Thyroid gland (tissue), 4 donors: ENCODE measurements around the gene ENPP3.

Source experiments
- POLR2A ChIP-seq, 2 donors: fragments of 450-650 bp; IDR thresholded peaks; one replicate each; pipeline ENCODE4 v1.6.1; 2017; ENCODE audit warnings: antibody characterized with exemption in 2 of 2, mild to moderate bottlenecking in 2 of 2, moderate library complexity in 1 of 2
- TF ChIP-seq, protein P1 (sequence below), 6 experiments: fragments of 200-600 bp in 3 of 6; fragments of 450-650 bp in 3 of 6; sonication (generic) in 3 of 6; IDR thresholded peaks; one replicate each; pipeline ENCODE4 v1.5.1; 2016 to 2019; ENCODE audit warnings: antibody characterized with exemption in 6 of 6, mild to moderate bottlenecking in 2 of 6, inconsistent platforms in 1 of 6, moderate library complexity in 1 of 6

DNA sequence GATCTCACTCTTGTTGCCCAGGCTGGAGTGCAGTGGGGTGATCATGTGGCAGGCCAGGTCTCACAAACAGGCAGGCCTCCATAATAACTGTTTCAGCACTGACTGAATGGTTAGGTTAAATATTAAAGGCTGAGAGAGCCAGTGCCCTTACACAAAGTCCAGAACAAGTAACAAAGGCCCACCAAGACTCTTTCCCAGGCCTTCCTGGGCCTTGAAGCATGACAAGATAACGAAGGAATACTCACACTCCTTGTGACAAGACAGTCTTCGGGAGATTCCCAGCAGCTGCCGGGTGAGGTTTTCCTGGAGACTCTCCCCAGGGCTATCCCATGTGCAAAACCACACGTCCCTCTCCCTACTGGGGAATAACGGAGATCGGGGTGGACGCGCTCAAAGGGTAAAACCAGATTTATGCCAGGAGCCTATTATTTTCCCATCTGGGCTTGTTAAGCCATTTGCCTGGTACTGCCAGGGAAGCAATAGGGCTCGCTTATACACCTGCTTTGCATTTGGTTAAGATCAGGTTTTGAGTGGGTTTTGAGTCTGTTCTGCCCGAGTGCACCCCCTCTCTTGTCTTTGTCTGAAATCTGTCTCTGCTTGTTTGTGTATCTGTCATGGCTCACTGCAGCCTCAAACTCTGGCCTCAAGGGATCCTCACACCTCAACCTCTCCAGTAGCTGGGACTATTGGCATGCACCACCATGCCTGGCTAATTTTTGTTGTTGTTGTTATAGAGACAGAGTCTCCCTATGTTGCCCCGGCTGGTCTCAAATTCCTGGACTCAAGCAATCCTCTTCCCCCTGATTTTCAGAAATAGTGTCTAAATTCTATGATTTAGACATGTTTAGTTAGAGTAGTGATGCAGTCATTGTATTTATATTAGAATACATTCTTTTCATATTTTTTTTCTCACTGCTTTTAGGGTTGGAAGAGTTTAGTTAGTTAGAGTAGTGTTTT, 1.4 kb upstream of the ENPP3 start:
- TF ChIP-seq, protein P1, sequence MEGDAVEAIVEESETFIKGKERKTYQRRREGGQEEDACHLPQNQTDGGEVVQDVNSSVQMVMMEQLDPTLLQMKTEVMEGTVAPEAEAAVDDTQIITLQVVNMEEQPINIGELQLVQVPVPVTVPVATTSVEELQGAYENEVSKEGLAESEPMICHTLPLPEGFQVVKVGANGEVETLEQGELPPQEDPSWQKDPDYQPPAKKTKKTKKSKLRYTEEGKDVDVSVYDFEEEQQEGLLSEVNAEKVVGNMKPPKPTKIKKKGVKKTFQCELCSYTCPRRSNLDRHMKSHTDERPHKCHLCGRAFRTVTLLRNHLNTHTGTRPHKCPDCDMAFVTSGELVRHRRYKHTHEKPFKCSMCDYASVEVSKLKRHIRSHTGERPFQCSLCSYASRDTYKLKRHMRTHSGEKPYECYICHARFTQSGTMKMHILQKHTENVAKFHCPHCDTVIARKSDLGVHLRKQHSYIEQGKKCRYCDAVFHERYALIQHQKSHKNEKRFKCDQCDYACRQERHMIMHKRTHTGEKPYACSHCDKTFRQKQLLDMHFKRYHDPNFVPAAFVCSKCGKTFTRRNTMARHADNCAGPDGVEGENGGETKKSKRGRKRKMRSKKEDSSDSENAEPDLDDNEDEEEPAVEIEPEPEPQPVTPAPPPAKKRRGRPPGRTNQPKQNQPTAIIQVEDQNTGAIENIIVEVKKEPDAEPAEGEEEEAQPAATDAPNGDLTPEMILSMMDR (IDR thresholded peaks at IDR 0.05): no peak
- TF ChIP-seq POLR2A (IDR thresholded peaks at IDR 0.05): no peak
